ENCODE measurements around the gene KCNMA1.

GRCh38 chr10:77482072-77482471 is 155.5 kb downstream of the KCNMA1 start:
- TF ChIP-seq CTCF (IDR thresholded peaks at IDR 0.05) (no peak), POLR2AphosphoS5 (IDR thresholded peaks at IDR 0.05; ENCODE audit: insufficient read depth in 1 of 2, low read depth in 1 of 2) (no peak), POLR2A (IDR thresholded peaks at IDR 0.05) (no peak)

All from vagina (tissue), 2 donors.